ENCODE measurements around the gene PUM2.
"Not testable (repeated sequence)": the region's sequence is repeated elsewhere in the genome, so short reads cannot be mapped to it uniquely, and the experiment has no call there.

PUM2 gene

GRCh38 chr2:20288642-20289340, 61.9 kb downstream of the PUM2 start:
- DNase-seq (ENCODE audit: low read depth) = no peak

- no peak for DNase-seq (ENCODE audit: low read depth)
Observed at GRCh38 chr2:20282916-20283592, 67.6 kb downstream of the PUM2 start.

DNA sequence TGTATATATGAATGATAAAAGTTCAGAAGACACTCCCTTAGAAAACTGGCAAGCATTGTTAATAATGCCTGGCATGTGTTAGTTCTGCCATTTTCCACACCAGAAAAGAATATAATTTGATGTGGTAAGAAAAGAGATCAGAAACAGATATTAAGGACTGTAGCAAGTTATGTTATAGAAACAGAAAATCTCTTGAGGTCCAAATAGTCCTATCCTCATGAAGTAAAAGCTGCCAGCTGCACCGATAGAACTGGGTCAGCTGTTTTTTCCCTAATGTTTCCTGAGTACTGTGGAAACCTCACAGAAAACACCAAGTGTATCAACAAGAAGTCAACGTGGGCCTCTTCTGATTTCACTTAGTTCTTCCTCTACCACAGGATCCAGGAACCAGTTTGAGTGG, 68.8 kb downstream of the PUM2 start:
- no peak for DNase-seq (ENCODE audit: low read depth)

GRCh38 chr2:20273042-20273441, 77.6 kb downstream of the PUM2 start:
- no peak for DNase-seq (ENCODE audit: low read depth)

- DNase-seq (ENCODE audit: low read depth) = not testable (repeated sequence)
Observed at GRCh38 chr2:20268317-20268716, 82.3 kb downstream of the PUM2 start.

DNA sequence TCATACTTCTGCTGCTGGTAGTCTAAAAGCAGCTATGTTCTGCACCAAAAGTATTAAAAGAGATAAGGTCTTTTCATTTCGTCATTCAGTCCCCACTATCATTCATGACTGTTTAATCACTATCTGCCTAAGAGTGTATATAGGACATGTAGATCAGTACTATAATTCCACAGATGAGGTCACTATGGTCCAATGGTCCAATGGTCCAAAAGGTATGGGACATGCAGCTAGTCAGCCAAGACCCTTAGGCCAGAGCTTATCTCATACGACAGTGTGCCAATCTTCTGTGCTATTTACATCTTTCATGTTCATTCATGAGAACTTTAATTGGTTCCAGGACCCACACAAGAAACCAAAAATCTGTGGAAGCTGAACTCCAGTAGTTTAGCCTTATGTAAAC, 83.1 kb downstream of the PUM2 start:
- DNase-seq (ENCODE audit: low read depth) = no peak

GRCh38 chr2:20264629-20265028, 86.0 kb downstream of the PUM2 start:
- DNase-seq (ENCODE audit: low read depth) = no peak

- DNase-seq (ENCODE audit: low read depth) = no peak
Observed at GRCh38 chr2:20257411-20257810, 93.2 kb downstream of the PUM2 start.

- no peak for DNase-seq (ENCODE audit: low read depth)
Observed at GRCh38 chr2:20254731-20255130, 95.9 kb downstream of the PUM2 start.

GRCh38 chr2:20250436-20250835, 100.2 kb downstream of the PUM2 start:
- DNase-seq (ENCODE audit: low read depth) = no peak

DNA sequence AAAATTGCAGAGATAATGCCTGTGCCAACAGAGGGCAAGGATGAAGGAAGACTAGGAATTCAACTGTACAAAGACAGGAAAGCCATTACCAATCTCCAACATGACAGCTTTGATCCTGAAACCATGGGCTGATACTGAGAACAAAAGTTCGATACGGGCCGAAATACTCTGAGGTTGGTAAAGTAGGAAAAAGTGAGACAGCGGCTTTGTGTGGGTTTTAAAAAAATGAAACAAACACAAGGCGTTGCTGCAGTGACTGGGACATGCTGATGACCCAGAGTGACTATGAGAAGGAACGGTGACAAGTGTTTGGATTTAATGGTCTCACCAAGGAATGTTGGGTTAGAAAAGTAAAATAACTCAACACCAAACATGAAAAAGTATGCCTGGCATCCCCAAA, 101.5 kb downstream of the PUM2 start:
- DNase-seq (ENCODE audit: low read depth) = no peak

DNA sequence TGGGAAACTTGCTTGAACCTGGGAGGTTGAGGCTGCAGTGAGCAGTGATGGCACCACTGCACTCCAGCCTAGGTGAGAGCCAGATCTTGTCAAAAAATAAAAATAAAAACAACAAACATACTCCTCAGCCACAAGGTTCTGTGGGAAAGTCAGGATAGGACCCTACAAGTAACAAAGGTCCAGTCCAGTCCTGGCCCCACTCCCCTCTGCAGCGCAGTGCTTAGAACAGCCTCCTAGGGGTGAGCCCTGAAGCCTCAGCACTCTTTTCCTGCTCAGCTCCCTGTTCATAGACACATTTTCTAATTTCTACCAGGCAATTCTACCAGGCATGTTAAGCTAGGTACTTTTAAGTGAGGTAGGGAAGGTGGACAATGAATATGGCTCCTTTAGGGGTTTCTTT, 103.6 kb downstream of the PUM2 start:
- no peak for DNase-seq (ENCODE audit: low read depth)

DNA sequence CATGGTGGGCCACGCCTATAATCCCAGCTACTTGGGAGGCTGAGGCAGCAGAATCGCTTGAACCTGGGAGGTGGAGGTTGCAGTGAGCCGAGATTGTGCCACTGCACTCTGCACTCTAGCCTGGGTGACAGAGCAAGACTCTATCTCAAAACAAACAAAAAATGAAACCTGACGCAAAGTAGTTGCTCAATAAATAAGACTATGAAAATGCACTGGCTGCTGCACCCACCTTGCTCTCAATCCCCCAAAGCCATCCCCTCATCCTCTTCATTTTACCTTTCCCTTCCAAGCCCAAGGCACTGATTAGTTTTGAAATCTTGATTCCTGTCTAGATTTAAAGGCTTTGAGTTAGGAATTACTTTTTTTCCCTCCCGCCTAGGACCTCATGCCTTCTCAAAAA, 107.0 kb downstream of the PUM2 start:
- not testable (repeated sequence) for DNase-seq (ENCODE audit: low read depth)

DNA sequence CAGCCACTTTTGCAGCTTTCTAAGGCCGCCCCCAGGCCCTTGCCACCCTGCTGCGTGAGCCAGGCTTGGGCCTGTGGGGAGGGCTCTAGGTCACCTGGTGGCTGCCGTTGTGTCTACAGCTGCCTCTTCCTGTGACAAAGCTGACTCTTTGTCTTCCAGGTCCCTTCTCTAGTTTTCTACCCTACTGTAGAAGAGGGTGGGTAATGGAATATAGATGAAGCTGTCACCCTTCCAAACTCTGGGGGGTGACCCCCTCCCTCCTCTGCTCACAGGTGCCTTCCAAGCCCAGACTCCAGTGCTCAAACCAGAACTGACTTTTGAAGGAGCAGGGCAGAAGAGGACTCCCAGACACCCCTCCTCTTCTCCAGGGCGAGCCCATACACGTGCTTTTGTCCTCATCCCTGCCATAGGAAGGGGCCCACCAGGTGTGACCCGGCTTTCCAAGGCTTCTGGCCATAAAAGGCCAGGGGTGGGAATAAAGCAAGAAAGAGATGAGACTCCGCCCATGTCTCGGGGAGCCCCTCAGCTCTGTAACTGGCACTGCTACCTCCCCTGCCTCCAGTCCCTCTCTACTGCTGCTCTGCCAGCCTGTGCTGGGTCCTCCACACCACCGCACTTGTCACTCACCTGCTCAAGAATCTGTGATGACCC, 107.8 kb downstream of the PUM2 start:
- no peak for DNase-seq (ENCODE audit: low read depth)

GRCh38 chr2:20241973-20242726, 108.5 kb downstream of the PUM2 start:
- DNase-seq (ENCODE audit: low read depth) = no peak

DNA sequence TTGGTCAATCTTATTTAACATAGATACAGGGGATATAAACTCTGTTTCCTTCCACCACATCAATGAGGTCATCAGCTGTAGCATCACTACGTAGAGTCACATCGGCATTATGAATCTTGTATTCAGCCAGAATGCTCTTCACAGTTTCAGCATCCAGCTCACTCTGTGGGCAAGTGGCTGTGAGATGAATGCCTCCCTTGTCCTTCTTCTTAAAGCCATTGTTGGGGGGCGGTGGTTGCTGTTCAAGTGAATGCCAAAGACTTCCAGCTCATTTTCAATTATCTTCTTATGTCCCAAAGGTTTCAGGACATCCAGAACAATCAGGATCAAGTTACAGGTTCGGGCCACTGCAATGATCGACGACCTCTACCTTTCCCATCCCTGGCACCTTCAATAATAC, 110.4 kb downstream of the PUM2 start:
- not testable (repeated sequence) for DNase-seq (ENCODE audit: low read depth)

- DNase-seq (ENCODE audit: low read depth) = no peak
Observed at GRCh38 chr2:20236496-20236895, 114.1 kb downstream of the PUM2 start.

DNA sequence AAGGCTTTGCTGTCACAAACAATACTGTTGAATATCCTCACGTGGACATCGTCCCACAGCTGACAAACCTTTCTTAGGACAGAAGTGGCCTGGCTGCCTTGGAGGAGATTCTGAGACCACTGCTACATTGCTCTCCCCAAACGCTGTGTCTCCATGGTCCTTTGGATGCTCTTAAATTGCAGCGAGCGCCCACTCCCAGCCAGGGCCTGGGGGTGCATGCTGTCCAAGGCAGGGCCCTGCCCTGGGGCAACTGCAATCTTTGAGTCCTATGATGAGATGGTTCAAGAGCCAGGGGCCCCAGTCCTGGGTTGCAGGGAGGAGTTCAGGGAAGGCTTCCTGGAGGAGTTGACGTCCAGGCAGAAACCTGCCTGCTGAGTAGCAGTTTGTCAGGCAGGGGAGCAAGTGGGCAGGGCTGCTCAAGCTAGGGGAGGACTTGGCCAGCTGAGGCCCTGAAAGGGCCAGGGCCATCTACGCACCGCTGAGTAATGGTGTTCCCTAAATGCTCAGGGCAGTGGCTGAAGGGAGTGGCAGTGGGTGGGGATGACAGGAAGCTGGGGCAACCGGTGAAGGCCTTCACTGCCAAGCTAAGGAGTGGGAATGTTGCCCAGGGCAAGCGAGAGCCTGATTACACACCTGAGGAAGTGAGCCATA, 114.9 kb downstream of the PUM2 start:
- DNase-seq (ENCODE audit: low read depth) = no peak

DNA sequence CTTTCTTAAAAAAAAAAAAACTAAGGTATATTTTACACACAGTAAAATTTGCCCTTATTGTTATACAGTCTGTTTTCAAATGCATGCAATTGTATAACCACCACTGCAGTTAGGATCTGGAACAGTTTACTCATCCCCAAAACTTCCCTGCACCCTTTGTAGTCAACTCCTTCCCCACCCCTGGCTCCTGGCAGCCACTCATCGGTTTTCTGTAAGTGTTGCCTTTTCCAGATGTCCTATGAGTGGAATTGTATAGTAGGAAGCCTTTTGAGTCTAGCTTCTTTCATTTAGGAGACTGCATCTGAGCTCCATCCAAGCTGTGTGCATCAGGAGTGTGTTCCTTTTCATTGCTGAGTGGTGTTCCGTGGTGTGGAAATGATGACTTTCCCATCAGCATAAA, 116.0 kb downstream of the PUM2 start:
- DNase-seq (ENCODE audit: low read depth) = not testable (repeated sequence)

GRCh38 chr2:20232837-20233207, 117.8 kb downstream of the PUM2 start:
- no peak for DNase-seq (ENCODE audit: low read depth)

- DNase-seq (ENCODE audit: low read depth) = no peak
Observed at GRCh38 chr2:20231598-20232026, 119.0 kb downstream of the PUM2 start.

DNA sequence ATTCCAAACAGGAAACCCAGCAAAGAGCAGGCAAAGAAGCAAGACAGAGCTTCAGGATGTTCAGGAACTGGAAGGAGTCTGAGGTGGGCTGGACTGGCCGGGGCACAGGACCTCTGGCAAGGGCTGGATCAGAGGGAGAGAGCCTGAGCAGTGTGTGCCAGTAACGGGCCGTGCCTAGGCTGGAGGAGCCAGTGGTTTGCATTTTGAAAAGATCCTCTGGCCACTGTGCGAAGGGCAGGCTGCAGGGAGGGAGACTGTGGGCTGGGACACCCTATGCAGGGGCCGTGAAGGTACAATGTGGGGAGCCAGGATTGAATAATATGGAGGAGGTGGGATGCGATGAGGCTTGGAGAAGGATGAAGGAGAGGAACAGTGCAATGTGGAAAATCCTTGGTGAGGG, 119.5 kb downstream of the PUM2 start:
- DNase-seq (ENCODE audit: low read depth) = no peak

Measured in stimulated activated CD8-positive, alpha-beta memory T cell treated with anti-CD3 and anti-CD28 coated beads, Interleukin-15, amount 100 ng/mL, for 24 hours (primary cell).